Measurements from ENCODE around the gene ZNF536.

Gene ZNF536

GRCh38 chr19:30367006-30367405 lies 5.2 kb upstream of the ZNF536 start:
- no peak for DNase-seq
- Histone ChIP-seq H3K9me3 (ENCODE audit: control insufficient read depth, low read length) (no peaks in the 10 kb centered on the region), H4K8ac (ENCODE audit: low read length) (no peak overlapping the region), H2BK15ac (ENCODE audit: low read depth, poor library complexity, severe bottlenecking) (no peak overlapping the region), H3K27me3 (ENCODE audit: control insufficient read depth in 1 of 2, insufficient read depth in 1 of 2, low read length in 2 of 2) (peaks cover 0 to 7% of the 10 kb centered on the region in 2 experiments), H3K14ac (ENCODE audit: low read length in 2 of 2) (no peak overlapping the region), H3K4me1 (ENCODE audit: control insufficient read depth, insufficient read depth, low read depth, low read length) (no peaks in the 10 kb centered on the region), H3K27ac (ENCODE audit: low read length, poor library complexity, severe bottlenecking) (no peak overlapping the region), H3K18ac (ENCODE audit: low read depth in 1 of 2, low read length in 2 of 2) (no peak overlapping the region), H3K79me1 (replicated peaks; ENCODE audit: low read length, poor library complexity, severe bottlenecking) (no peaks in the 10 kb centered on the region), H3K4me3 (ENCODE audit: insufficient read depth in 1 of 2, low read depth in 1 of 2, low read length in 2 of 2) (no peak overlapping the region), H2BK5ac (ENCODE audit: low read depth, low read length, poor library complexity, severe bottlenecking) (no peak overlapping the region), H4K91ac (ENCODE audit: low read length) (no peak overlapping the region), H2BK12ac (ENCODE audit: low read length in 2 of 2) (no peak overlapping the region), H3K9ac (ENCODE audit: low read length) (no peak overlapping the region), H2BK120ac (ENCODE audit: low read depth, low read length) (no peak overlapping the region), H2AK5ac (ENCODE audit: low read length, severe bottlenecking) (no peak overlapping the region), H3K36me3 (ENCODE audit: control insufficient read depth in 1 of 2, insufficient read depth in 2 of 2, low read depth in 1 of 2, low read length in 2 of 2) (no peaks in the 10 kb centered on the region), H3K4me2 (ENCODE audit: low read length, poor library complexity, severe bottlenecking) (no peak overlapping the region), H3K4ac (ENCODE audit: low read depth in 1 of 2, low read length in 2 of 2) (no peak overlapping the region), H3K23ac (ENCODE audit: low read length in 2 of 2) (no peak overlapping the region), H2AFZ (ENCODE audit: low read depth, low read length) (no peak overlapping the region)
- WGBS, result no CpG with 5 or more reads among the region's 7 CpGs

- no peak overlapping the region for H3K23ac ChIP-seq (ENCODE audit: low read length in 2 of 2)
- no peak overlapping the region for H3K14ac ChIP-seq (ENCODE audit: low read length in 2 of 2)
- no peak overlapping the region for H3K18ac ChIP-seq (ENCODE audit: low read depth in 1 of 2, low read length in 2 of 2)
- H2BK5ac ChIP-seq (ENCODE audit: low read depth, low read length, poor library complexity, severe bottlenecking), result no peak overlapping the region
- H3K27me3 ChIP-seq (ENCODE audit: control insufficient read depth in 1 of 2, insufficient read depth in 1 of 2, low read length in 2 of 2), result peaks cover 0 to 8% of the 10 kb centered on the region in 2 experiments
- H2BK12ac ChIP-seq (ENCODE audit: low read length in 2 of 2), result no peak overlapping the region
- H3K4me3 ChIP-seq (ENCODE audit: insufficient read depth in 1 of 2, low read depth in 1 of 2, low read length in 2 of 2), result no peak overlapping the region
- WGBS, result 90% methylated on average over 9 of the region's 9 CpGs
- no peak overlapping the region for H4K91ac ChIP-seq (ENCODE audit: low read length)
- no peak overlapping the region for H3K9ac ChIP-seq (ENCODE audit: low read length)
- no peak overlapping the region for H3K27ac ChIP-seq (ENCODE audit: low read length, poor library complexity, severe bottlenecking)
- DNase-seq, result no peak
- no peak overlapping the region for H2AK5ac ChIP-seq (ENCODE audit: low read length, severe bottlenecking)
- H2BK15ac ChIP-seq (ENCODE audit: low read depth, poor library complexity, severe bottlenecking), result no peak overlapping the region
- no peak overlapping the region for H2AFZ ChIP-seq (ENCODE audit: low read depth, low read length)
- no peak overlapping the region for H4K8ac ChIP-seq (ENCODE audit: low read length)
- no peaks in the 10 kb centered on the region for H3K36me3 ChIP-seq (ENCODE audit: control insufficient read depth in 1 of 2, insufficient read depth in 2 of 2, low read depth in 1 of 2, low read length in 2 of 2)
- H3K9me3 ChIP-seq (ENCODE audit: control insufficient read depth, low read length), result no peaks in the 10 kb centered on the region
- no peak overlapping the region for H3K4me2 ChIP-seq (ENCODE audit: low read length, poor library complexity, severe bottlenecking)
- H3K4ac ChIP-seq (ENCODE audit: low read depth in 1 of 2, low read length in 2 of 2), result no peak overlapping the region
- H3K79me1 ChIP-seq (replicated peaks; ENCODE audit: low read length, poor library complexity, severe bottlenecking), result no peaks in the 10 kb centered on the region
- H2BK120ac ChIP-seq (ENCODE audit: low read depth, low read length), result no peak overlapping the region
- H3K4me1 ChIP-seq (ENCODE audit: control insufficient read depth, insufficient read depth, low read depth, low read length), result no peaks in the 10 kb centered on the region
Observed at GRCh38 chr19:30367421-30367820, 4.8 kb upstream of the ZNF536 start.

- Histone ChIP-seq H3K36me3 (ENCODE audit: control insufficient read depth in 1 of 2, insufficient read depth in 2 of 2, low read depth in 1 of 2, low read length in 2 of 2) (no peaks in the 10 kb centered on the region), H3K18ac (ENCODE audit: low read depth in 1 of 2, low read length in 2 of 2) (no peak overlapping the region), H2AFZ (ENCODE audit: low read depth, low read length) (no peak overlapping the region), H3K23ac (ENCODE audit: low read length in 2 of 2) (no peak overlapping the region), H3K4me1 (ENCODE audit: control insufficient read depth, insufficient read depth, low read depth, low read length) (no peaks in the 10 kb centered on the region), H3K4me2 (ENCODE audit: low read length, poor library complexity, severe bottlenecking) (no peak overlapping the region), H3K27me3 (ENCODE audit: control insufficient read depth in 1 of 2, insufficient read depth in 1 of 2, low read length in 2 of 2) (peaks cover 9 to 25% of the 10 kb centered on the region in 2 experiments), H3K79me1 (replicated peaks; ENCODE audit: low read length, poor library complexity, severe bottlenecking) (no peaks in the 10 kb centered on the region), H4K91ac (ENCODE audit: low read length) (no peak overlapping the region), H2AK5ac (ENCODE audit: low read length, severe bottlenecking) (no peak overlapping the region), H2BK5ac (ENCODE audit: low read depth, low read length, poor library complexity, severe bottlenecking) (no peak overlapping the region), H3K14ac (ENCODE audit: low read length in 2 of 2) (no peak overlapping the region), H2BK12ac (ENCODE audit: low read length in 2 of 2) (no peak overlapping the region), H4K8ac (ENCODE audit: low read length) (no peak overlapping the region), H3K27ac (ENCODE audit: low read length, poor library complexity, severe bottlenecking) (no peak overlapping the region), H2BK120ac (ENCODE audit: low read depth, low read length) (no peak overlapping the region), H3K4ac (ENCODE audit: low read depth in 1 of 2, low read length in 2 of 2) (no peak overlapping the region), H3K9me3 (ENCODE audit: control insufficient read depth, low read length) (no peaks in the 10 kb centered on the region), H2BK15ac (ENCODE audit: low read depth, poor library complexity, severe bottlenecking) (no peak overlapping the region), H3K4me3 (ENCODE audit: insufficient read depth in 1 of 2, low read depth in 1 of 2, low read length in 2 of 2) (no peak overlapping the region), H3K9ac (ENCODE audit: low read length) (no peak overlapping the region)
- no peak for DNase-seq
- WGBS, result 77% methylated on average over 6 of the region's 6 CpGs
Observed at GRCh38 chr19:30369833-30370232, 2.4 kb upstream of the ZNF536 start.

- no peak overlapping the region for H2BK120ac ChIP-seq (ENCODE audit: low read depth, low read length)
- no peak for DNase-seq
- peaks cover 19 to 37% of the 10 kb centered on the region in 2 experiments for H3K27me3 ChIP-seq (ENCODE audit: control insufficient read depth in 1 of 2, insufficient read depth in 1 of 2, low read length in 2 of 2)
- no peak overlapping the region for H3K4me2 ChIP-seq (ENCODE audit: low read length, poor library complexity, severe bottlenecking)
- H3K4me3 ChIP-seq (ENCODE audit: insufficient read depth in 1 of 2, low read depth in 1 of 2, low read length in 2 of 2), result no peak overlapping the region
- H4K8ac ChIP-seq (ENCODE audit: low read length), result no peak overlapping the region
- peaks cover 4% of the 10 kb centered on the region for H3K4me1 ChIP-seq (ENCODE audit: control insufficient read depth, insufficient read depth, low read depth, low read length)
- no peak overlapping the region for H2BK12ac ChIP-seq (ENCODE audit: low read length in 2 of 2)
- H3K79me1 ChIP-seq (replicated peaks; ENCODE audit: low read length, poor library complexity, severe bottlenecking), result no peaks in the 10 kb centered on the region
- H3K9ac ChIP-seq (ENCODE audit: low read length), result no peak overlapping the region
- H2BK5ac ChIP-seq (ENCODE audit: low read depth, low read length, poor library complexity, severe bottlenecking), result no peak overlapping the region
- no peak overlapping the region for H2AK5ac ChIP-seq (ENCODE audit: low read length, severe bottlenecking)
- H3K18ac ChIP-seq (ENCODE audit: low read depth in 1 of 2, low read length in 2 of 2), result no peak overlapping the region
- H3K14ac ChIP-seq (ENCODE audit: low read length in 2 of 2), result no peak overlapping the region
- H2BK15ac ChIP-seq (ENCODE audit: low read depth, poor library complexity, severe bottlenecking), result no peak overlapping the region
- 82% methylated on average over 5 of the region's 6 CpGs for WGBS
- no peak overlapping the region for H3K23ac ChIP-seq (ENCODE audit: low read length in 2 of 2)
- H4K91ac ChIP-seq (ENCODE audit: low read length), result no peak overlapping the region
- no peaks in the 10 kb centered on the region for H3K36me3 ChIP-seq (ENCODE audit: control insufficient read depth in 1 of 2, insufficient read depth in 2 of 2, low read depth in 1 of 2, low read length in 2 of 2)
- H3K27ac ChIP-seq (ENCODE audit: low read length, poor library complexity, severe bottlenecking), result no peak overlapping the region
- H3K9me3 ChIP-seq (ENCODE audit: control insufficient read depth, low read length), result no peaks in the 10 kb centered on the region
- H3K4ac ChIP-seq (ENCODE audit: low read depth in 1 of 2, low read length in 2 of 2), result no peak overlapping the region
- H2AFZ ChIP-seq (ENCODE audit: low read depth, low read length), result no peak overlapping the region
Observed at GRCh38 chr19:30371161-30371836, 885 bp upstream of the ZNF536 start.

Measured in mesenchymal stem cell (in vitro differentiated cells and primary cell).